Effector memory CD4-positive, alpha-beta T cell (primary cell): Measurements from ENCODE around the gene PPARD.

Experiments used
- DNase-seq, 3 donors: peaks; one replicate each; pipeline ENCODE4 v3.0.0-alpha.2; 2020
- H3K27ac ChIP-seq: 2 replicates; pipeline ENCODE4 v1.7.0; 2013; ENCODE audit warnings: mild to moderate bottlenecking, low read length, moderate library complexity; ENCODE audit not compliant: insufficient read depth, poor library complexity, severe bottlenecking
- H3K27me3 ChIP-seq: replicated peaks from 2 replicates; pipeline ENCODE4 v1.7.0; 2013; ENCODE audit warnings: mild to moderate bottlenecking, low read length; ENCODE audit not compliant: insufficient read depth, control insufficient read depth, poor library complexity, severe bottlenecking
- H3K36me3 ChIP-seq: 2 replicates; pipeline ENCODE4 v1.7.0; 2013; ENCODE audit warnings: mild to moderate bottlenecking, low read length, moderate library complexity; ENCODE audit not compliant: control insufficient read depth, insufficient read depth
- H3K4me1 ChIP-seq: 2 replicates; pipeline ENCODE4 v1.7.0; 2013; ENCODE audit warnings: low read length, mild to moderate bottlenecking; ENCODE audit not compliant: control insufficient read depth, insufficient read depth, poor library complexity, severe bottlenecking
- H3K4me3 ChIP-seq: 2 replicates; pipeline ENCODE4 v1.7.0; 2013; ENCODE audit warnings: low read length, low read depth, mild to moderate bottlenecking; ENCODE audit not compliant: insufficient read depth, poor library complexity, severe bottlenecking
- H3K9me3 ChIP-seq: 2 replicates; pipeline ENCODE4 v1.7.0; 2013; ENCODE audit warnings: mild to moderate bottlenecking, low read length, moderate library complexity; ENCODE audit not compliant: control insufficient read depth

Gene PPARD

DNA sequence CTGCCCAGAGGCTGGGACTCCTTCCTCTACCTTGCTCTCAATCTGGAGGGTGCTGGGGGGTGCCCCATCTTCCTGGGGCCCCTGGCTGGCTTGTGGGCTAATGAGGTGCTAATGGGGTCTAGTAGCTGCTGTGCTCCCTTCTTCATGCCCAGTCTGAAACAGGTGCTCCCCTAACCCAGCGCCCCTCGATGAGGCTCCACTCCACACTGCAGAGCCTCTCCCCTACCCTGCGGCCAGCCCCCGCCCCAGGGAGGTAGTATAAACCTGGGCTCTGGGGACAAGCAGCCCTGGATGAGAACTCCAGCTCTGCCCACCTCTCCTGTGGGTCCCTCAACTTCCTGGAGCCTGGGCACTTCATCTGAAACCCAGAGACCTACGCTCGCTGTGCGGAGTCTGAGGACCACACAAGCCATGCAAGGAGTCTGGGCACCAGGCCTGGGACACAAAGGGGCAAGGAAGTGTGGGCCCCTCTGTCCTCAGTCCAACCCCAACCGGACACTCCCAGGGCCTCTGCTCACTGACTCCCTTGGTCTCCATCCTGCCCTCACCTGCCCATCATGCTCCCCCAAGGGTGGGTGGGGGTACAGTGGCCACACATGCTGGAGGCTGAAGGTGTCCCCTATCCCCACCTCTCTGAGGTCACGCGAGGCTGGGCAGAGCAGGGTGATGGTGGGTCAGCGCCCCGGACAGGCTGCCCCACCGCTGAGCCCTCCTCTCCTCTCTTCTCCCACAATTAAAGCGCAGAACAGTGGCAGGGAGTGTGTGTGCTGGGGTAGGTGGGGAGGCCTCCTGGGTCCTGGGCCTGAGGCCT, 132.0 kb downstream of the PPARD start:
- Histone ChIP-seq H3K27ac (no peak overlapping the region), H3K4me3 (no peak overlapping the region), H3K27me3 (no peaks in the 10 kb centered on the region), H3K36me3 (peaks cover 28% of the 10 kb centered on the region), H3K9me3 (no peaks in the 10 kb centered on the region), H3K4me1 (peaks cover 11% of the 10 kb centered on the region)
- DNase-seq = no peak

DNA sequence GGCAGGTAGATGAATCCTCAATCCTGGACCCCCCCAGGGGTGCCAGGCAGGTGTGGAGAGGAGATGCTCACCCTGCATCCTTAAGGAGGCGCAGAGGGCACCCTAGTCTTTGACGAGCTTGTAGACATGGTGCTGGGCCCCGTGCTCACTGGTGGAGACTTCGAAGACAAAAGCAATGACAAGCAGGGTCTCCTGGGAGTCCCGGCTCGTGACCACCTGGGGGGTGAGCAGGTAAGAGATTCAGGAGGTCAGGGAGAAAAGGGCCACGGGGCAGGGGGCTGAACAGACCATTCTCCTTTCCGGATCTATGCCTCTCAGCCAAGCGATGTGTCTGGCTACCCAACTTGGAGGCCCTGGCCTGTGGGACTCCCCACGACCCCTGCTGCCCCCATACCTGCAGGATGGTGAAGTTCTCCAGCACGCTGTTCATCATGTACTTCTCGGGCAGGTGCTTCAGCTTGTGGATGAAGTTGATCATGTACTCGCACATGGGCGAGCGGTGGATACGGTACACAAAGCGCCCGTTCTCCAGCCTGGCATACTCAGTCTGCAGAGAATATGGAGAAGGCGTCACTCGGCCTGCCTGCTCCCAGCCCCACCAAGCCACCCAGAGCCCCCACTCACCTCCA, 132.7 kb downstream of the PPARD start:
- H3K36me3 ChIP-seq = peaks cover 21% of the 10 kb centered on the region

DNA sequence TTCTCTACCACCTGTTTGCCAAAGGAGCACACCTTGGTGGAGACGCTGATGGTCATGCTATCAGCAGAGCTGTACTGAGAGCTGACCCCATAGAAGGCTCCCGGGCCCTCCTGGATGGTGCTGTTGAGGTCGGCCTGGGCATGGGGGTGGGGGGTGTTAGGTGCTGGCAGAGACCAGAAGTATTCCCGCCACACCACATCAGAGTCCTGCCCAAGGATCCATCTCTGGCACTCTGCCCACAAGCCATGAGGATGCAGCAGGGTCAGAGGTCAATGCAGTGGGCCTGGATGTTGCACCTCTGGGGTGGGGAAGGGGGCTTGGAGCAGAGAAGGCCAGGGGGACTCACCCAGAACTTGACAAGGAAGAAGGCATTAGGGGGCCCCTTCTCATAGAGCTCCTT, 133.2 kb downstream of the PPARD start:
- H3K4me1 ChIP-seq = no peaks in the 10 kb centered on the region
- H3K4me3 ChIP-seq = no peak overlapping the region
- no peak for DNase-seq
- H3K9me3 ChIP-seq = no peaks in the 10 kb centered on the region
- peaks cover 16% of the 10 kb centered on the region for H3K36me3 ChIP-seq
- H3K27ac ChIP-seq = no peak overlapping the region
- H3K27me3 ChIP-seq = no peaks in the 10 kb centered on the region

More for the DNA sequence above, 132.7 kb downstream of the PPARD start:
- H3K4me3 ChIP-seq = no peak overlapping the region
- H3K4me1 ChIP-seq = peaks cover 4% of the 10 kb centered on the region
- DNase-seq = no peak
- no peak overlapping the region for H3K27ac ChIP-seq
- H3K27me3 ChIP-seq = no peaks in the 10 kb centered on the region
- no peaks in the 10 kb centered on the region for H3K9me3 ChIP-seq

DNA sequence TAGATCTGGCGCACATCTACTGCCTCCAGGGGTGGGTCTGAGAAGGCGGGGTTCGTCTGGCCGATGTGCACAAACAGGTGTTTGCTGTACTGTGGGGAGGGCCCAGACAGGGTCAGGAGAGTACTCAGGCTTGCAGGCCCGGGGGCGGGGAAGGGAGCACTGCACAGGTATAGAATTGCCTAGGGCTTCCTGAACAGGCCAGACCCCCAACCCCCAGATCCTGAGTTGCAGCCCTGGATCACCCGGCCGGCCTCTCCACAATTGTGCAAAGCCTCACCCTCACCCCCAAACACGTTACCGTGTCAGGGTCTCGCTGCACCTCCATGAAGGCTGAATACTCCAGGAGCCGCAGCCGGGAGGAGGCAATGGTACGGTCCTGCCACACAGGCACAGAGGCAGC, 133.6 kb downstream of the PPARD start:
- no peak for DNase-seq
- Histone ChIP-seq H3K4me1 (no peaks in the 10 kb centered on the region), H3K27ac (no peak overlapping the region), H3K27me3 (no peaks in the 10 kb centered on the region), H3K4me3 (no peak overlapping the region), H3K9me3 (no peaks in the 10 kb centered on the region), H3K36me3 (peaks cover 12% of the 10 kb centered on the region)

DNA sequence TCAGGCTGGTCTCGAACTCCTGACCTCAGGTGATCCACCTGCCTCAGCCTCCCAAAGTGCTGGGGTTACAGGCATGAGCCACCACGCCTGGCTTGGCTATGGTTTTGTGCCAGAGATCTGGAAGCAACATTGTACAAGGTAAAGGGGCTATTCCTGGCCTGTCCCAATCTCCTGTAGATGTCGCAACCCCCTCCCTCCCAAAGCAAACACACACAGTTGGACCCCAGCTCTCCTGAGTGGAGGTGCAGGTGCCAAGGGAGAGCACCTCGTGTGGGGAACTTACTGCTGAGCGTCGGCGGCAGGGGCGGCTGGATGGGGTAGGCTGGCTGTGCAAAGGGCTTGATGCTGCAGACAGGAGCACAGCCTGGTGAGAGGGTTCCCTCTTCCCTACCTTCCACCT, 134.7 kb downstream of the PPARD start:
- no peaks in the 10 kb centered on the region for H3K9me3 ChIP-seq
- H3K27me3 ChIP-seq = no peaks in the 10 kb centered on the region
- no peaks in the 10 kb centered on the region for H3K4me1 ChIP-seq
- peaks cover 9% of the 10 kb centered on the region for H3K36me3 ChIP-seq
- DNase-seq = no peak
- H3K27ac ChIP-seq = no peak overlapping the region
- H3K4me3 ChIP-seq = no peak overlapping the region
